Forelimb muscle (tissue), 1 donor: ENCODE results near the gene TCHH. TPM values are rescaled to one million over a fixed set of nuclear protein-coding genes. Genes with fewer than 3 reads are reported as not detected.

Experiments used
- DNase-seq: peaks from one replicate; pipeline ENCODE4 v3.0.0-alpha.2; 2013; ENCODE audit warnings: low read depth
- polyA plus RNA-seq: library from polyadenylated mRNA; unstranded; fragments of 120-200 nt; gene quantifications from one replicate; pipeline ENCODE4 v1.2.1, GENCODE V29; 2013; ENCODE audit not compliant: insufficient read length

Gene TCHH
- polyA plus RNA-seq, 1 donor = 0.03 TPM

GRCh38 chr1:152061952-152062351, 53.3 kb downstream of the TCHH start:
- DNase-seq = no peak

Other genes with a start within 250 kb of the TCHH start
- 16.1 TPM for gene THEM4, start 205.9 kb downstream of the TCHH start, polyA plus RNA-seq
- gene S100A10, start 121.6 kb downstream of the TCHH start, polyA plus RNA-seq = 169 TPM
- 146 TPM for gene S100A11, start 78.4 kb downstream of the TCHH start, polyA plus RNA-seq
- gene TCHHL1, start 26.4 kb downstream of the TCHH start, polyA plus RNA-seq = not detected
- not detected for gene RPTN, start 43.8 kb upstream of the TCHH start, polyA plus RNA-seq
- gene HRNR, start 108.7 kb upstream of the TCHH start, polyA plus RNA-seq = 0.03 TPM
- gene FLG, start 209.8 kb upstream of the TCHH start, polyA plus RNA-seq = 0.58 TPM
- 0.06 TPM for gene FLG2, start 244.6 kb upstream of the TCHH start, polyA plus RNA-seq